GM12892 (cell line): ENCODE measurements around the gene LMBR1.

Experiments
- POLR2A ChIP-seq: IDR thresholded peaks from 2 replicates; pipeline ENCODE4 v1.6.1; 2011; ENCODE audit warnings: low read depth, low read length, control low read depth
- POLR2AphosphoS5 ChIP-seq: IDR thresholded peaks from 2 replicates; pipeline ENCODE4 v1.6.1; 2011; ENCODE audit warnings: low read depth, low read length, control low read depth

GRCh38 chr7:156892081-156892800 is 742 bp downstream of the LMBR1 start:
- TF ChIP-seq POLR2A (no peak), POLR2AphosphoS5 (no peak)
